Measurements from ENCODE around the gene VWA5A. TPM values are rescaled to one million over a fixed set of nuclear protein-coding genes. Genes with fewer than 3 reads are reported as not detected.

The VWA5A gene
- total and polyA plus RNA-seq, 9 of the 15 experiments (the other 6 are each of a cell fraction or from before 2014, with no cell fraction given), result 4.6 to 19.7 (median 6.9) TPM

- Histone ChIP-seq H3K4me2 (ENCODE audit: insufficient read depth, low read length) (no peak overlapping the region), H3K4me1 (replicated peaks in 1 of 2; ENCODE audit: control insufficient read depth in 2 of 2, insufficient read depth in 2 of 2, low read length in 2 of 2) (peaks cover 5 to 9% of the 10 kb centered on the region in 2 experiments; a peak in 3 of 5 replicates), H3K36me3 (ENCODE audit: control insufficient read depth, insufficient read depth, low read length) (no peaks in the 10 kb centered on the region; the same call in 2 of the 3 replicates), H2AFZ (ENCODE audit: low read depth, low read length) (peak overlapping the region; percentile 42), H3K9me1 (ENCODE audit: control insufficient read depth, insufficient read depth, low read length) (no peaks in the 10 kb centered on the region), H3K27me3 (ENCODE audit: control insufficient read depth in 2 of 2, insufficient read depth in 2 of 2, low read length in 2 of 2) (no peaks in the 10 kb centered on the region), H3K79me2 (ENCODE audit: control insufficient read depth, insufficient read depth, low read length) (no peaks in the 10 kb centered on the region), H3K4me3 (no peak overlapping the region), H3K9ac (ENCODE audit: insufficient read depth in 1 of 2, low read depth in 2 of 2, low read length in 2 of 2) (no peak overlapping the region), H3K27ac (ENCODE audit: extremely low read depth, low read depth, low read length) (no peak overlapping the region), H3K9me3 (replicated peaks; ENCODE audit: control insufficient read depth, insufficient read depth, low read depth, low read length) (no peaks in the 10 kb centered on the region), H4K20me1 (replicated peaks; ENCODE audit: control insufficient read depth, insufficient read depth, low read length) (no peaks in the 10 kb centered on the region)
- FAIRE-seq, result no peak
- CTCF ChIA-PET (ENCODE audit: low intra/inter-chr PET ratio), result no interaction called here
- in situ Hi-C loops (cut with MboI) (no loop called here), intact Hi-C loops (cut with micrococcal nuclease) (no loop called here)
- TF ChIP-seq NR3C1 (CRISPR knock-in tag; IDR thresholded peaks at IDR 0.05), result no peak
- no peak for TF ChIP-seq BACH1 (tag; IDR thresholded peaks at IDR 0.05)
- no peak for TF ChIP-seq ATF1 (CRISPR knock-in tag; IDR thresholded peaks at IDR 0.05)
- no peak for TF ChIP-seq ATF1 (tag; IDR thresholded peaks at IDR 0.05)
- no peak for TF ChIP-seq THRB (CRISPR knock-in tag; conservative IDR thresholded peaks at IDR 0.05)
- TF ChIP-seq ZNF224 (CRISPR knock-in tag; IDR thresholded peaks at IDR 0.05), result no peak
- TF ChIP-seq BRF2 (IDR thresholded peaks at IDR 0.05; ENCODE audit: borderline replicate concordance, insufficient read depth, insufficient read length), result no peak
- TF ChIP-seq SUPT5H (IDR thresholded peaks at IDR 0.05), result no peak
- no peak for TF ChIP-seq SNRNP70 (optimal IDR thresholded peaks at IDR 0.05; ENCODE audit: low read depth, low read length)
- TF ChIP-seq SP2 (IDR thresholded peaks at IDR 0.05; ENCODE audit: extremely low read depth, low read depth, low read length, poor library complexity, severe bottlenecking), result no peak
- TF ChIP-seq DACH1 (IDR thresholded peaks at IDR 0.05; ENCODE audit: partially characterized antibody), result no peak
- no peak for TF ChIP-seq PHTF2 (CRISPR knock-in tag; IDR thresholded peaks at IDR 0.05)
- no peak for TF ChIP-seq RUNX1 (IDR thresholded peaks at IDR 0.05; ENCODE audit: low read depth)
- TF ChIP-seq ZNF707 (CRISPR knock-in tag; conservative IDR thresholded peaks at IDR 0.05), result no peak
- TF ChIP-seq NR2C1 (IDR thresholded peaks at IDR 0.05), result no peak
- TF ChIP-seq NR2C1 (tag; IDR thresholded peaks at IDR 0.05), result no peak
- TF ChIP-seq ZNF165 (CRISPR knock-in tag; IDR thresholded peaks at IDR 0.05; ENCODE audit: borderline replicate concordance), result no peak
- TF ChIP-seq ZFP30 (CRISPR knock-in tag; IDR thresholded peaks at IDR 0.05; ENCODE audit: borderline replicate concordance), result no peak
- TF ChIP-seq RNF2 (IDR thresholded peaks at IDR 0.05), result no peak
- TF ChIP-seq ZNF449 (CRISPR knock-in tag; IDR thresholded peaks at IDR 0.05), result no peak
- BruUV-seq (replicated peaks), result no TSS peak
- DNase-seq (ENCODE audit: extremely low read depth in 1 of 4, low spot score in 3 of 4), result no peak
- POLR2A ChIA-PET, result no interaction called here
- no peak for ATAC-seq
Observed at GRCh38 chr11:124090996-124091395, 24.3 kb upstream of the VWA5A start.

All from K562 (cell line).